Liver (tissue), 9 donors: ENCODE results near the gene LACC1. TPM values are rescaled to one million over a fixed set of nuclear protein-coding genes. Genes with fewer than 3 reads are reported as not detected.

Experiments used
- DNase-seq: peaks from one replicate; pipeline ENCODE4 v3.0.0-alpha.2; 2017; ENCODE audit warnings: low spot score
- H3K27ac ChIP-seq, 2 donors: one replicate each; pipeline ENCODE4 v1.7.0; 2013; ENCODE audit warnings: inconsistent platforms in 2 of 2, low read length in 2 of 2, control low read depth in 1 of 2, low read depth in 1 of 2, mild to moderate bottlenecking in 1 of 2
- H3K27me3 ChIP-seq, 4 donors: one replicate each; pipeline versions ENCODE4 v1.6.1 to v1.7.0; 2013; ENCODE audit warnings: low read length in 3 of 4, inconsistent platforms in 1 of 4, mild to moderate bottlenecking in 1 of 4, moderate library complexity in 1 of 4; ENCODE audit not compliant: control insufficient read depth in 4 of 4, insufficient read depth in 4 of 4
- H3K36me3 ChIP-seq, 4 donors: one replicate each; pipeline versions ENCODE4 v1.6.1 to v1.7.0; 2013; ENCODE audit warnings: low read length in 3 of 4, mild to moderate bottlenecking in 3 of 4, low read depth in 1 of 4, moderate library complexity in 1 of 4; ENCODE audit not compliant: control insufficient read depth in 4 of 4, insufficient read depth in 3 of 4
- H3K4me1 ChIP-seq, 4 donors: one replicate each; pipeline versions ENCODE4 v1.6.1 to v1.7.0; 2013; ENCODE audit warnings: low read length in 3 of 4, mild to moderate bottlenecking in 3 of 4, moderate library complexity in 1 of 4; ENCODE audit not compliant: control insufficient read depth in 4 of 4, insufficient read depth in 4 of 4
- H3K4me3 ChIP-seq, 3 donors: one replicate each; pipeline versions ENCODE4 v1.6.1 to v1.7.0; 2013; ENCODE audit warnings: low read length in 3 of 3, control low read depth in 1 of 3, low read depth in 1 of 3, mild to moderate bottlenecking in 1 of 3
- H3K9ac ChIP-seq, 2 donors: one replicate each; pipeline ENCODE4 v1.7.0; 2013; ENCODE audit warnings: low read length in 2 of 2, mild to moderate bottlenecking in 2 of 2, moderate library complexity in 2 of 2, control low read depth in 1 of 2, low read depth in 1 of 2
- H3K9me3 ChIP-seq, 4 donors: one replicate each; pipeline versions ENCODE4 v1.6.1 to v1.7.0; 2013; ENCODE audit warnings: low read length in 3 of 4; ENCODE audit not compliant: control insufficient read depth in 4 of 4
- ATF3 ChIP-seq: IDR thresholded peaks from 2 replicates; pipeline ENCODE4 v1.6.1; 2016; ENCODE audit warnings: antibody characterized with exemption
- CTCF ChIP-seq: fragments of 150-350 bp; IDR thresholded peaks from 2 replicates; pipeline ENCODE4 v1.5.1; 2017; ENCODE audit warnings: improper control_type of control experiment, low read depth, low read length; ENCODE audit not compliant: missing input control
- EGR1 ChIP-seq, 2 donors: IDR thresholded peaks; 2 replicates each; pipeline ENCODE4 v1.6.1; 2016 to 2018; ENCODE audit warnings: antibody characterized with exemption in 2 of 2, low read depth in 2 of 2
- FOXA1 ChIP-seq: IDR thresholded peaks from 2 replicates; pipeline ENCODE4 v1.6.1; 2016; ENCODE audit warnings: antibody characterized with exemption
- FOXA2 ChIP-seq: IDR thresholded peaks from 2 replicates; pipeline ENCODE4 v1.6.1; 2016; ENCODE audit warnings: antibody characterized with exemption
- GABPA ChIP-seq, 2 donors: IDR thresholded peaks in 1 of 2; conservative IDR thresholded peaks in 1 of 2; 2 replicates each; pipeline ENCODE4 v1.6.1; 2016; ENCODE audit warnings: antibody characterized with exemption in 2 of 2, mild to moderate bottlenecking in 1 of 2, moderate library complexity in 1 of 2
- HNF4G ChIP-seq: IDR thresholded peaks from 2 replicates; pipeline ENCODE4 v1.6.1; 2016; ENCODE audit warnings: antibody characterized with exemption
- JUND ChIP-seq, 2 donors: IDR thresholded peaks; 2 replicates each; pipeline ENCODE4 v1.6.1; 2016; ENCODE audit warnings: antibody characterized with exemption in 2 of 2
- MAX ChIP-seq: IDR thresholded peaks from 2 replicates; pipeline ENCODE4 v1.6.1; 2016; ENCODE audit warnings: antibody characterized with exemption
- RAD21 ChIP-seq, 2 donors: IDR thresholded peaks; 2 replicates each; pipeline ENCODE4 v1.6.1; 2016; ENCODE audit warnings: antibody characterized with exemption in 2 of 2, mild to moderate bottlenecking in 2 of 2
- REST ChIP-seq: IDR thresholded peaks from 2 replicates; pipeline ENCODE4 v1.6.1; 2016; ENCODE audit warnings: antibody characterized with exemption, mild to moderate bottlenecking
- RXRA ChIP-seq, 2 donors: IDR thresholded peaks; 2 replicates each; pipeline ENCODE4 v1.6.1; 2017 to 2018; ENCODE audit warnings: antibody characterized with exemption in 2 of 2, mild to moderate bottlenecking in 1 of 2
- TAF1 ChIP-seq: conservative IDR thresholded peaks from 2 replicates; pipeline ENCODE4 v1.6.1; 2016; ENCODE audit warnings: antibody characterized with exemption, mild to moderate bottlenecking
- YY1 ChIP-seq: IDR thresholded peaks from 2 replicates; pipeline ENCODE4 v1.6.1; 2016; ENCODE audit warnings: antibody characterized with exemption, mild to moderate bottlenecking
- ZBTB33 ChIP-seq: IDR thresholded peaks from 2 replicates; pipeline ENCODE4 v1.6.1; 2016; ENCODE audit warnings: antibody characterized with exemption
- WGBS: extraction: QIAGEN DNeasy Blood & Tissue Kit; methylation state at CpG from one replicate; pipeline ENCODE4 v1.1.7; 2013; 5-methylcytosine and 5-hydroxymethylcytosine counted together
- polyA plus RNA-seq, 2 donors: library from polyadenylated mRNA; stranded (reverse) in 1 of 2; unstranded in 1 of 2; fragments of 200-250 nt in 1 of 2; fragments of >200 nt in 1 of 2; fragmentation: Nextera tagmentation in 1 of 2; extraction: Ambion mirVana in 1 of 2; gene quantifications; one replicate each; pipeline versions ENCODE4 v1.2.1 to v1.2.3, GENCODE V29; 2013 to 2015
- total RNA-seq, 2 donors: library from RNA; depleted of rRNA; stranded (reverse); fragments of >200 nt; gene quantifications; one replicate each; pipeline ENCODE4 v1.2.3, GENCODE V29; 2014
- donor health status: healthy.
- donor health status: healthy.
- donor health status: healthy.
- donor health status: healthy.
- donor health status: healthy.

The LACC1 gene
- total and polyA plus RNA-seq, 4 donors: 2.2 to 4.4 (median 2.5) TPM

- no peak for TF ChIP-seq REST
- no peak for TF ChIP-seq CTCF
- no peak for TF ChIP-seq RAD21 (IDR thresholded peaks at IDR 0.05)
- no peak for TF ChIP-seq HNF4G
- no peak for TF ChIP-seq TAF1
- TF ChIP-seq JUND (IDR thresholded peaks at IDR 0.05): no peak
- TF ChIP-seq GABPA (IDR thresholded peaks at IDR 0.05 in 1 of 2, conservative IDR thresholded peaks at IDR 0.05 in 1 of 2): no peak
- TF ChIP-seq ZBTB33: no peak
- no peak for TF ChIP-seq EGR1 (IDR thresholded peaks at IDR 0.05; ENCODE audit: low read depth in 2 of 2)
- no peak for TF ChIP-seq ATF3
- TF ChIP-seq MAX: no peak
- H3K27me3 ChIP-seq: no peaks in the 10 kb centered on the region
- H3K4me3 ChIP-seq: no peak overlapping the region
- H3K9me3 ChIP-seq: peaks cover 8 to 35% (median 10%) of the 10 kb centered on the region in 4 donors
- no peak overlapping the region for H3K9ac ChIP-seq
- H3K27ac ChIP-seq: no peak overlapping the region
- H3K4me1 ChIP-seq: no peaks in the 10 kb centered on the region
- 97% methylated on average over 1 of the region's 1 CpG for WGBS
- DNase-seq: no peak
- H3K36me3 ChIP-seq: peaks cover 0 to 3% (median 2%) of the 10 kb centered on the region in 4 donors
Measured at GRCh38 chr13:43850873-43851272, 28.8 kb upstream of the LACC1 start.

GRCh38 chr13:43852923-43853404 lies 26.7 kb upstream of the LACC1 start:
- Histone ChIP-seq H3K27ac (no peak overlapping the region), H3K9ac (no peak overlapping the region), H3K27me3 (no peaks in the 10 kb centered on the region), H3K9me3 (peaks cover 8 to 35% (median 10%) of the 10 kb centered on the region in 4 donors), H3K4me1 (no peaks in the 10 kb centered on the region), H3K36me3 (peaks cover 0 to 3% (median 3%) of the 10 kb centered on the region in 4 donors), H3K4me3 (no peak overlapping the region)
- no peak for DNase-seq
- WGBS: 93% methylated on average over 1 of the region's 1 CpG
- TF ChIP-seq HNF4G (no peak), YY1 (no peak), FOXA2 (no peak), REST (no peak), FOXA1 (no peak), CTCF (no peak), RXRA (IDR thresholded peaks at IDR 0.05) (no peak), MAX (no peak), TAF1 (no peak), EGR1 (IDR thresholded peaks at IDR 0.05; ENCODE audit: low read depth in 2 of 2) (no peak), ATF3 (no peak)
